Measurements from ENCODE around the gene ABCG4.
"Not testable (repeated sequence)": the region's sequence is repeated elsewhere in the genome, so short reads cannot be mapped to it uniquely, and the experiment has no call there.

Gene ABCG4

GRCh38 chr11:119166368-119167076, 17.7 kb downstream of the ABCG4 start:
- no peak for DNase-seq

GRCh38 chr11:119167077-119167458, 18.2 kb downstream of the ABCG4 start:
- H3K27ac ChIP-seq; H3K27me3 ChIP-seq; H3K9me3 ChIP-seq; H3K4me3 ChIP-seq; H3K36me3 ChIP-seq; intact Hi-C loops (cut with DNase I; ENCODE audit: low total_unique reads); DNase-seq: not testable (repeated sequence)
- peaks cover 0 to 13% (median 10%) of the 10 kb centered on the region in 4 donors for H3K4me1 ChIP-seq

More at GRCh38 chr11:119166368-119167076, 17.7 kb downstream of the ABCG4 start:
- TF ChIP-seq CTCF (IDR thresholded peaks at IDR 0.05): no peak
- Histone ChIP-seq H3K4me1 (peaks cover 0 to 13% (median 10%) of the 10 kb centered on the region in 4 donors), H3K4me3 (no peak overlapping the region), H3K27me3 (no peaks in the 10 kb centered on the region), H3K27ac (no peak overlapping the region), H3K36me3 (no peaks in the 10 kb centered on the region), H3K9me3 (no peaks in the 10 kb centered on the region)
- intact Hi-C loops (cut with DNase I; ENCODE audit: low total_unique reads): no loop called here

GRCh38 chr11:119167933-119168332, 19.1 kb downstream of the ABCG4 start:
- H3K27ac ChIP-seq: peak overlapping the region; percentile 98 to 99
- intact Hi-C loops (cut with DNase I; ENCODE audit: low total_unique reads): no loop called here

GRCh38 chr11:119168471-119169281, 19.8 kb downstream of the ABCG4 start, which contains the start of gene NLRX1:
NLRX1 (plus strand) TSS chr11:119168725; CDS start chr11:119171404, 2,679 bp downstream.
- Histone ChIP-seq H3K4me1 (peaks cover 0 to 13% (median 10%) of the 10 kb centered on the region in 4 donors), H3K36me3 (peaks cover 0 to 14% (median 5%) of the 10 kb centered on the region in 3 donors), H3K27ac (peak within 1 kb of the TSS; percentile 98 to 99), H3K4me3 (peak within 1 kb of the TSS; percentile 89 to 96), H3K27me3 (no peaks in the 10 kb centered on the region), H3K9me3 (no peaks in the 10 kb centered on the region)
- DNase-seq: peak; percentile 74 to 91
- TF ChIP-seq CTCF (IDR thresholded peaks at IDR 0.05): peak; percentile 85 to 94
- intact Hi-C loops (cut with DNase I; ENCODE audit: low total_unique reads): no loop called here

More at GRCh38 chr11:119167933-119168332, 19.1 kb downstream of the ABCG4 start:
- Histone ChIP-seq H3K9me3 (no peaks in the 10 kb centered on the region), H3K4me3 (no peak overlapping the region), H3K4me1 (peaks cover 0 to 13% (median 10%) of the 10 kb centered on the region in 4 donors), H3K36me3 (peaks cover 0 to 6% (median 0%) of the 10 kb centered on the region in 3 donors), H3K27me3 (no peaks in the 10 kb centered on the region)
- TF ChIP-seq CTCF (IDR thresholded peaks at IDR 0.05): no peak
- no peak for DNase-seq

GRCh38 chr11:119169282-119169719, 20.4 kb downstream of the ABCG4 start:
- TF ChIP-seq CTCF (IDR thresholded peaks at IDR 0.05): no peak
- Histone ChIP-seq H3K4me1 (peaks cover 0 to 13% (median 10%) of the 10 kb centered on the region in 4 donors), H3K4me3 (peak overlapping the region; percentile 89 to 96), H3K36me3 (peaks cover 2 to 20% (median 11%) of the 10 kb centered on the region in 3 donors), H3K9me3 (no peaks in the 10 kb centered on the region), H3K27ac (peak overlapping the region; percentile 98 to 99), H3K27me3 (no peaks in the 10 kb centered on the region)
- peak; percentile 44 to 89 for DNase-seq
- intact Hi-C loops (cut with DNase I; ENCODE audit: low total_unique reads): no loop called here
